Measurements from ENCODE around the gene GRK2. TPM values are rescaled to one million over a fixed set of nuclear protein-coding genes. Genes with fewer than 3 reads are reported as not detected.

Gene GRK2
- total RNA-seq, 4 donors from 2014 or later, result 40.2 to 79.8 (median 68.4) TPM

GRCh38 chr11:67309166-67309565, 42.9 kb downstream of the GRK2 start:
- in situ Hi-C loops (cut with MboI; ENCODE audit: low sequenced_read_pairs in 4 of 4) (no loop called here), intact Hi-C loops (cut with DNase I; ENCODE audit: low total_unique reads) (no loop called here)
- H3K4me3 ChIP-seq, result no peak overlapping the region
- no peak for DNase-seq
- peaks cover 0 to 20% of the 10 kb centered on the region in 2 donors for H3K36me3 ChIP-seq
- H3K9me3 ChIP-seq, result no peaks in the 10 kb centered on the region
- TF ChIP-seq POLR2A (IDR thresholded peaks at IDR 0.05) (no peak), CTCF (IDR thresholded peaks at IDR 0.05 in 4 of 5, conservative IDR thresholded peaks at IDR 0.05 in 1 of 5) (no peak)
- ATAC-seq, result no peak
- no peak overlapping the region for H3K27ac ChIP-seq
- no peaks in the 10 kb centered on the region for H3K27me3 ChIP-seq
- peaks cover 6 to 8% of the 10 kb centered on the region in 2 donors for H3K4me1 ChIP-seq

- intact Hi-C loops (cut with DNase I; ENCODE audit: low total_unique reads) (no loop called here), in situ Hi-C loops (cut with MboI; ENCODE audit: low sequenced_read_pairs in 4 of 4) (loop anchor here in 2 of 4 donors (5.0 to 10.0 kb wide), 2 partner anchors 42 to 45 kb away; partner anchors contain the start of gene GRK2 (in 2 of the 2))
- no peak overlapping the region for H3K27ac ChIP-seq
- H3K9me3 ChIP-seq, result no peaks in the 10 kb centered on the region
- H3K4me1 ChIP-seq, result peaks cover under 1 to 3% of the 10 kb centered on the region in 2 donors
- H3K4me3 ChIP-seq, result no peak overlapping the region
- TF ChIP-seq CTCF (IDR thresholded peaks at IDR 0.05 in 4 of 5, conservative IDR thresholded peaks at IDR 0.05 in 1 of 5), result no peak
- H3K27me3 ChIP-seq, result no peaks in the 10 kb centered on the region
- no peak for DNase-seq
- peaks cover 0 to 20% of the 10 kb centered on the region in 2 donors for H3K36me3 ChIP-seq
- ATAC-seq, result no peak
These were observed 43.4 kb downstream of the GRK2 start for GRCh38 chr11:67309661-67310061.

DNA sequence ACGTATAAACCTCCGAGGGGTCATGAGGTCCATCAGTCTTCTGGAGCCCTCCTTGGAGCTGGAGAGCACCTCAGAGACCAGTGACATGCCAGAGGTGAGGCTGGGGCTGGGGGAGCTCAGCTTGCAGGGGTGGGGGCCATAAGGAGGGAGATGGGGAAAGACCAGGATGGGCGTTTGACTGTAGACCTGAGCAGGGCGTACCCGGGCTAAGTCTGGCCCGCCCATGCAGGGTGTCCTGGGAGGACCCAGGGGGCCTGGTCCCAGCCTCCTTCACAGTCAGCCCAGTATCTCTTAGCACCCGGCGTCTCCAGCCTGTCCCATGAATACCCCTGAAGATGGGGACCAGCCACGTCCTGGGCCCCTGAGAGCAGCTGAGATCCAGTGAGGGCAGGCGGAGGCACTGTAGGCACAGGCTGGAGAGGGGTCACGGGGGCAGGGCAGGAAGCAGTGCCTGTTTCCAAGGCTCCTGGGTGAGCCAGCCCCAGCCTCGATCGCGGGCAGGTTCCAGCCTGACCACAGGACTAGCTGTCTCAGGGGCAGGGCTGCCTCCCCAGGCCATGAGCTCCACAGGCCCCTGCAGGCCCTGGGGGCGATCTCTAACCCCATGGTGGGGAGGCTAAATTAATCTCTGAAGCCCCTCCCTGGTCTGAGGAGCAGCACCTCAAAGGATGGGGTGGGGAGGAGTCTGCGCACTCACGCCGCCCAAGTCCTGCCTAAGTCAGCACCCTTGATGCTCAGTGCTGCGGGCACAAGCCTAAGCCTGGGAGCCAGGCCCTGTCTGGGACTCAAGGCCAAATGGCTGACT, 44.2 kb downstream of the GRK2 start:
- no peak for ATAC-seq
- no peaks in the 10 kb centered on the region for H3K9me3 ChIP-seq
- TF ChIP-seq POLR2A (IDR thresholded peaks at IDR 0.05) (no peak), CTCF (IDR thresholded peaks at IDR 0.05 in 4 of 5, conservative IDR thresholded peaks at IDR 0.05 in 1 of 5) (no peak)
- no peak overlapping the region for H3K4me3 ChIP-seq
- H3K36me3 ChIP-seq, result peaks cover 0 to 20% of the 10 kb centered on the region in 2 donors
- H3K27ac ChIP-seq, result no peak overlapping the region
- no peaks in the 10 kb centered on the region for H3K4me1 ChIP-seq
- in situ Hi-C loops (cut with MboI; ENCODE audit: low sequenced_read_pairs in 4 of 4) (loop anchor here in 2 of 4 donors (5.0 to 10.0 kb wide), 2 partner anchors 43 to 46 kb away; partner anchors contain the start of gene GRK2 (in 2 of the 2)), intact Hi-C loops (cut with DNase I; ENCODE audit: low total_unique reads) (no loop called here)
- no peaks in the 10 kb centered on the region for H3K27me3 ChIP-seq
- DNase-seq, result no peak

DNA sequence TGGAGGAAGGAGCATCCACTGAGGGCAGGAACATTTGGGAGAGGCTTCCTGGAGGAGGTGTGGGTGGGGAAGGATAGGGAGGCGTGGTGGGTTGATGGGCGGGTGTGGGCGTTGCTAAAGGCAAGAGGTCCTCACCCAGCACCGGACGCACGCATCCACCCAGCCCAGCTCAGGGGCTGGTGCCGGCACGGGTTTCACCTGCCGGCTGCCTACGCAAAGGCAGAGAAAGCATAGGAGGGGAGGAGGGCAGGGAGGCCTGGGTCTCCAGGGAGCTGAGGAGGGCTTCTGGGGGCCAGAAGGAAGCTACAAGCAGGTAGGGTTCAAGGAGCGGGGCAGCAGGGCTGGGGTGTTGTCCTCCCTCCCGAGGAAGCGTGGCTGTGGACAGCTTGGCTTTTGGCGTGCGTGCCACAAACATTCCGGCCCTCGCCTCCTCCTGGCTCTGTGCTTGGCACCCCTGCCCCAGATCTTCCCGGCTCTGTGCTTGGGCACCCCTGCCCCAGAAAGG, 44.8 kb downstream of the GRK2 start:
- Histone ChIP-seq H3K4me3 (no peak overlapping the region), H3K36me3 (peaks cover 0 to 20% of the 10 kb centered on the region in 2 donors), H3K27me3 (no peaks in the 10 kb centered on the region), H3K4me1 (no peaks in the 10 kb centered on the region), H3K27ac (no peak overlapping the region), H3K9me3 (no peaks in the 10 kb centered on the region)
- in situ Hi-C loops (cut with MboI; ENCODE audit: low sequenced_read_pairs in 4 of 4), result loop anchor here in 2 of 4 donors (5.0 to 10.0 kb wide), 2 partner anchors 44 to 46 kb away; partner anchors contain the start of gene GRK2 (in 2 of the 2)
- DNase-seq, result no peak
- intact Hi-C loops (cut with DNase I; ENCODE audit: low total_unique reads), result no loop called here
- TF ChIP-seq CTCF (IDR thresholded peaks at IDR 0.05 in 4 of 5, conservative IDR thresholded peaks at IDR 0.05 in 1 of 5) (no peak), POLR2A (IDR thresholded peaks at IDR 0.05) (no peak)
- no peak for ATAC-seq

All from gastrocnemius medialis (tissue), 4 donors.